GM23338 (cell line): ENCODE measurements around the gene CD2AP. TPM values are rescaled to one million over a fixed set of nuclear protein-coding genes. Genes with fewer than 3 reads are reported as not detected.

Experiments used
- ATAC-seq: fragments of 200-7000 bp; cut with Tn5 transposase; 3 replicates; pipeline ENCODE4 v1.9.1; 2020
- DNase-seq: peaks from one replicate; pipeline ENCODE4 v3.0.0-alpha.2; 2015; ENCODE audit warnings: low spot score
- H2AFZ ChIP-seq: fragments of 200-600 bp; sonication (generic); 2 replicates; pipeline ENCODE4 v1.8.0; 2016; ENCODE audit warnings: antibody characterized with exemption, mild to moderate bottlenecking, moderate library complexity
- H3F3A ChIP-seq: fragments of 200-600 bp; sonication (generic); replicated peaks from 2 replicates; pipeline ENCODE4 v1.8.0; 2017; ENCODE audit warnings: antibody characterized with exemption, mixed run types, low read depth
- H3K27ac ChIP-seq: fragments of 200-600 bp; sonication (generic); 2 replicates; pipeline ENCODE4 v1.6.1; 2016; ENCODE audit warnings: low read depth
- H3K27me3 ChIP-seq: fragments of 200-600 bp; sonication (generic); 2 replicates; pipeline ENCODE4 v1.8.0; 2016; ENCODE audit warnings: mild to moderate bottlenecking, mixed run types, moderate library complexity; ENCODE audit not compliant: insufficient read depth
- H3K36me3 ChIP-seq: fragments of 200-600 bp; sonication (generic); 2 replicates; pipeline ENCODE4 v1.8.0; 2016; ENCODE audit warnings: mild to moderate bottlenecking; ENCODE audit not compliant: insufficient read depth
- H3K4me1 ChIP-seq: fragments of 200-600 bp; sonication (generic); 2 replicates; pipeline ENCODE4 v1.8.0; 2016; ENCODE audit warnings: mild to moderate bottlenecking, moderate library complexity; ENCODE audit not compliant: insufficient read depth
- H3K4me2 ChIP-seq: fragments of 200-600 bp; sonication (generic); 2 replicates; pipeline ENCODE4 v1.7.1; 2017; ENCODE audit warnings: mixed run types
- H3K4me3 ChIP-seq: fragments of 200-600 bp; sonication (generic); 2 replicates; pipeline ENCODE4 v1.6.1; 2016; ENCODE audit warnings: mixed run types
- H3K79me2 ChIP-seq: fragments of 200-600 bp; sonication (generic); replicated peaks from 2 replicates; pipeline ENCODE4 v1.8.0; 2017; ENCODE audit warnings: mild to moderate bottlenecking; ENCODE audit not compliant: insufficient read depth
- H3K9me2 ChIP-seq: fragments of 200-600 bp; sonication (generic); 2 replicates; pipeline ENCODE4 v1.8.0; 2017; ENCODE audit not compliant: insufficient read depth
- H4K20me1 ChIP-seq: fragments of 200-600 bp; sonication (generic); replicated peaks from 2 replicates; pipeline ENCODE4 v1.8.0; 2017; ENCODE audit warnings: mild to moderate bottlenecking; ENCODE audit not compliant: insufficient read depth
- H3K27ac Mint-ChIP-seq: 2 replicates; pipeline ENCODE4 v1.8.0; 2020; ENCODE audit warnings: inconsistent platforms, mild to moderate bottlenecking, moderate library complexity, mixed read lengths
- H3K27me3 Mint-ChIP-seq: 3 replicates; pipeline ENCODE4 v1.8.0; 2022; ENCODE audit warnings: low read depth, mild to moderate bottlenecking, moderate library complexity, mixed read lengths, inconsistent platforms; ENCODE audit not compliant: insufficient read depth, poor library complexity
- H3K36me3 Mint-ChIP-seq: 3 replicates; pipeline ENCODE4 v1.8.0; 2021; ENCODE audit warnings: low read depth, mild to moderate bottlenecking, inconsistent platforms, moderate library complexity, mixed read lengths
- H3K4me1 Mint-ChIP-seq: 3 replicates; pipeline ENCODE4 v1.8.0; 2020; ENCODE audit warnings: mild to moderate bottlenecking, inconsistent platforms, mixed read lengths
- H3K4me3 Mint-ChIP-seq: 3 replicates; pipeline ENCODE4 v1.8.0; 2021; ENCODE audit warnings: moderate library complexity, mild to moderate bottlenecking, inconsistent platforms, mixed read lengths
- H3K9me3 Mint-ChIP-seq: 3 replicates; pipeline ENCODE4 v1.8.0; 2020; ENCODE audit warnings: moderate library complexity, mild to moderate bottlenecking, inconsistent platforms, mixed read lengths
- CREB1 ChIP-seq: fragments of 250-450 bp; sonication (Bioruptor Pico); IDR thresholded peaks from 2 replicates; pipeline ENCODE4 v1.5.0; 2020; ENCODE audit warnings: low read depth, mild to moderate bottlenecking, moderate library complexity
- EZH2 ChIP-seq: fragments of 200-600 bp; sonication (generic); IDR thresholded peaks from one replicate; pipeline ENCODE4 v1.8.0; 2017; ENCODE audit warnings: antibody characterized with exemption, mild to moderate bottlenecking, low read depth; ENCODE audit not compliant: unreplicated experiment
- EZH2phosphoT487 ChIP-seq: fragments of 200-600 bp; sonication (generic); IDR thresholded peaks from one replicate; pipeline ENCODE4 v1.8.1; 2018; ENCODE audit warnings: antibody characterized with exemption; ENCODE audit not compliant: unreplicated experiment
- JUNB ChIP-seq: IDR thresholded peaks from one replicate; pipeline ENCODE4 v1.6.1; 2016; ENCODE audit warnings: antibody characterized with exemption; ENCODE audit not compliant: unreplicated experiment
- REST ChIP-seq: IDR thresholded peaks from one replicate; pipeline ENCODE4 v1.6.1; 2018; ENCODE audit warnings: antibody characterized with exemption; ENCODE audit not compliant: unreplicated experiment
- ZNF114 ChIP-seq: fragments of 250-450 bp; sonication (Bioruptor Pico); IDR thresholded peaks from 2 replicates; pipeline ENCODE4 v1.5.0; 2020; ENCODE audit warnings: mild to moderate bottlenecking, moderate library complexity
- ZNF331 ChIP-seq: fragments of 250-450 bp; sonication (Bioruptor Pico); IDR thresholded peaks from 2 replicates; pipeline ENCODE4 v1.5.0; 2020; ENCODE audit warnings: low read depth, mild to moderate bottlenecking, moderate library complexity
- ZNF462 ChIP-seq: fragments of 250-450 bp; sonication (Bioruptor Pico); IDR thresholded peaks from 2 replicates; pipeline ENCODE4 v1.5.0; 2020; ENCODE audit warnings: mild to moderate bottlenecking, moderate library complexity
- polyA plus RNA-seq: library from polyadenylated mRNA; unstranded; fragments of >200 nt; fragmentation: Nextera tagmentation; extraction: Ambion mirVana; gene quantifications from 2 replicates; pipeline ENCODE4 v1.2.1, GENCODE V29; 2016
- total RNA-seq: library from RNA; depleted of rRNA; stranded (reverse); fragments of >200 nt; shearing (Covaris generic); gene quantifications from 2 replicates; pipeline ENCODE4 v1.2.3, GENCODE V29; 2014
- TF ChIP-seq, protein P1 (sequence below): IDR thresholded peaks from 2 replicates; pipeline ENCODE4 v1.6.1; 2016; ENCODE audit warnings: antibody characterized with exemption

CD2AP gene
- total and polyA plus RNA-seq, 2 experiments from 2014 or later = 38.0 to 93.2 TPM

- H3K4me1 Mint-ChIP-seq = peaks cover 16% of the 10 kb centered on the region; the same call in 2 of the 3 replicates
- no peak overlapping the region for H3K4me2 ChIP-seq
- H3K27ac ChIP-seq = no peak overlapping the region
- H4K20me1 ChIP-seq = peaks cover 3% of the 10 kb centered on the region
- no peaks in the 10 kb centered on the region for H3K9me2 ChIP-seq
- no peaks in the 10 kb centered on the region for H3K9me3 Mint-ChIP-seq
- H3K36me3 Mint-ChIP-seq = peaks cover 25% of the 10 kb centered on the region; the same call in 2 of the 3 replicates
- H3K4me1 ChIP-seq = peaks cover 10% of the 10 kb centered on the region
- TF ChIP-seq REST (no peak), CREB1 (no peak), ZNF114 (CRISPR knock-in tag) (no peak), EZH2 (no peak), EZH2phosphoT487 (no peak), JUNB (no peak)
- TF ChIP-seq, protein P1, sequence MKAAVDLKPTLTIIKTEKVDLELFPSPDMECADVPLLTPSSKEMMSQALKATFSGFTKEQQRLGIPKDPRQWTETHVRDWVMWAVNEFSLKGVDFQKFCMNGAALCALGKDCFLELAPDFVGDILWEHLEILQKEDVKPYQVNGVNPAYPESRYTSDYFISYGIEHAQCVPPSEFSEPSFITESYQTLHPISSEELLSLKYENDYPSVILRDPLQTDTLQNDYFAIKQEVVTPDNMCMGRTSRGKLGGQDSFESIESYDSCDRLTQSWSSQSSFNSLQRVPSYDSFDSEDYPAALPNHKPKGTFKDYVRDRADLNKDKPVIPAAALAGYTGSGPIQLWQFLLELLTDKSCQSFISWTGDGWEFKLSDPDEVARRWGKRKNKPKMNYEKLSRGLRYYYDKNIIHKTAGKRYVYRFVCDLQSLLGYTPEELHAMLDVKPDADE = no peak
- H3K4me3 Mint-ChIP-seq = no peak overlapping the region
- DNase-seq (no peak), ATAC-seq (no peak)
- no peaks in the 10 kb centered on the region for H3K27me3 Mint-ChIP-seq
- H3K4me3 ChIP-seq = no peak overlapping the region
- no peaks in the 10 kb centered on the region for H3K27me3 ChIP-seq
- no peaks in the 10 kb centered on the region for H3F3A ChIP-seq
- peaks cover 36% of the 10 kb centered on the region for H3K79me2 ChIP-seq
- no peak overlapping the region for H3K27ac Mint-ChIP-seq
- H2AFZ ChIP-seq = no peak overlapping the region
- peaks cover 4% of the 10 kb centered on the region; the same call in 1 of the 2 replicates for H3K36me3 ChIP-seq
Observed at GRCh38 chr6:47574789-47575188, 97.2 kb downstream of the CD2AP start.

GRCh38 chr6:47579040-47579439 is 101.5 kb downstream of the CD2AP start:
- H3K4me1 ChIP-seq = no peaks in the 10 kb centered on the region
- no peaks in the 10 kb centered on the region; the same call in 1 of the 2 replicates for H4K20me1 ChIP-seq
- no peak for TF ChIP-seq ZNF462 (CRISPR knock-in tag)
- TF ChIP-seq CREB1 = no peak
- TF ChIP-seq ZNF331 (CRISPR knock-in tag) = no peak
- TF ChIP-seq JUNB = no peak
- no peak for TF ChIP-seq ZNF114 (CRISPR knock-in tag)
- Mint-ChIP-seq H3K9me3 (no peaks in the 10 kb centered on the region), H3K27me3 (no peaks in the 10 kb centered on the region), H3K4me3 (no peak overlapping the region), H3K36me3 (peaks cover 49% of the 10 kb centered on the region), H3K4me1 (no peaks in the 10 kb centered on the region), H3K27ac (no peak overlapping the region)
- DNase-seq (no peak), ATAC-seq (no peak)
- no peaks in the 10 kb centered on the region for H3K27me3 ChIP-seq
- H3K4me3 ChIP-seq = no peak overlapping the region
- no peak overlapping the region for H2AFZ ChIP-seq
- H3K36me3 ChIP-seq = peaks cover 9% of the 10 kb centered on the region; the same call in 1 of the 2 replicates
- H3K79me2 ChIP-seq = peaks cover 4% of the 10 kb centered on the region
- H3K27ac ChIP-seq = no peak overlapping the region
- H3K9me2 ChIP-seq = no peaks in the 10 kb centered on the region
- no peaks in the 10 kb centered on the region for H3F3A ChIP-seq
- H3K4me2 ChIP-seq = no peak overlapping the region
